Mesenchymal stem cell (in vitro differentiated cells and primary cell): ENCODE data around the gene TRAPPC1. TPM values are rescaled to one million over a fixed set of nuclear protein-coding genes. Genes with fewer than 3 reads are reported as not detected.

ENCODE experiments used
- DNase-seq: peaks from one replicate; pipeline ENCODE4 v3.0.0-alpha.2; 2013
- H2AFZ ChIP-seq: one replicate; pipeline ENCODE4 v1.6.1; 2013; ENCODE audit warnings: low read depth, mild to moderate bottlenecking, control low read depth, inconsistent platforms, low read length, moderate library complexity
- H2AK5ac ChIP-seq: 2 replicates; pipeline ENCODE4 v1.6.1; 2013; ENCODE audit warnings: low read length, moderate library complexity, mild to moderate bottlenecking, inconsistent platforms; ENCODE audit not compliant: severe bottlenecking
- H2BK120ac ChIP-seq: one replicate; pipeline ENCODE4 v1.6.1; 2013; ENCODE audit warnings: low read depth, mild to moderate bottlenecking, inconsistent platforms, low read length, moderate library complexity
- H2BK12ac ChIP-seq, 2 experiments: one replicate each; pipeline ENCODE4 v1.6.1; 2013; ENCODE audit warnings: inconsistent platforms in 2 of 2, low read length in 2 of 2, mild to moderate bottlenecking in 2 of 2, moderate library complexity in 2 of 2, control low read depth in 1 of 2
- H2BK15ac ChIP-seq: one replicate; pipeline ENCODE4 v1.6.1; 2013; ENCODE audit warnings: mild to moderate bottlenecking, low read depth, inconsistent platforms; ENCODE audit not compliant: poor library complexity, severe bottlenecking
- H2BK5ac ChIP-seq: 2 replicates; pipeline ENCODE4 v1.6.1; 2013; ENCODE audit warnings: low read depth, mild to moderate bottlenecking, low read length, control low read depth, inconsistent platforms; ENCODE audit not compliant: poor library complexity, severe bottlenecking
- H3K14ac ChIP-seq, 2 experiments: one replicate each; pipeline ENCODE4 v1.6.1; 2013; ENCODE audit warnings: inconsistent platforms in 2 of 2, low read length in 2 of 2, control low read depth in 1 of 2, mild to moderate bottlenecking in 1 of 2, moderate library complexity in 1 of 2
- H3K18ac ChIP-seq, 2 experiments: one replicate each; pipeline ENCODE4 v1.6.1; 2013; ENCODE audit warnings: inconsistent platforms in 2 of 2, low read length in 2 of 2, control low read depth in 1 of 2, low read depth in 1 of 2, mild to moderate bottlenecking in 1 of 2
- H3K23ac ChIP-seq, 2 experiments: one replicate each; pipeline ENCODE4 v1.6.1; 2013; ENCODE audit warnings: inconsistent platforms in 2 of 2, low read length in 2 of 2, mild to moderate bottlenecking in 2 of 2, moderate library complexity in 2 of 2, control low read depth in 1 of 2
- H3K27ac ChIP-seq: 2 replicates; pipeline ENCODE4 v1.5.1; 2013; ENCODE audit warnings: mild to moderate bottlenecking, moderate library complexity, low read length, control low read depth, inconsistent platforms; ENCODE audit not compliant: poor library complexity, severe bottlenecking
- H3K27me3 ChIP-seq, 2 experiments: 2 replicates each; pipeline versions ENCODE4 v1.6.1 to v1.7.0; 2013; ENCODE audit warnings: low read length in 2 of 2, mild to moderate bottlenecking in 2 of 2, moderate library complexity in 2 of 2, control low read depth in 1 of 2, inconsistent platforms in 1 of 2; ENCODE audit not compliant: control insufficient read depth in 1 of 2, insufficient read depth in 1 of 2
- H3K36me3 ChIP-seq, 2 experiments: 2 replicates each; pipeline versions ENCODE4 v1.6.1 to v1.7.0; 2013; ENCODE audit warnings: low read length in 2 of 2, control low read depth in 1 of 2, inconsistent platforms in 1 of 2, low read depth in 1 of 2, mild to moderate bottlenecking in 1 of 2; ENCODE audit not compliant: insufficient read depth in 2 of 2, control insufficient read depth in 1 of 2
- H3K4ac ChIP-seq, 2 experiments: one replicate each; pipeline ENCODE4 v1.6.1; 2013; ENCODE audit warnings: inconsistent platforms in 2 of 2, low read length in 2 of 2, mild to moderate bottlenecking in 2 of 2, moderate library complexity in 2 of 2, control low read depth in 1 of 2, low read depth in 1 of 2
- H3K4me1 ChIP-seq: 2 replicates; pipeline ENCODE4 v1.6.1; 2013; ENCODE audit warnings: low read depth, low read length, control low read depth; ENCODE audit not compliant: control insufficient read depth, insufficient read depth
- H3K4me2 ChIP-seq: 2 replicates; pipeline ENCODE4 v1.6.1; 2013; ENCODE audit warnings: low read length, mild to moderate bottlenecking, inconsistent platforms; ENCODE audit not compliant: poor library complexity, severe bottlenecking
- H3K4me3 ChIP-seq, 2 experiments: 2 replicates each; pipeline versions ENCODE4 v1.5.1 to v1.7.0; 2013; ENCODE audit warnings: low read length in 2 of 2, mild to moderate bottlenecking in 2 of 2, control low read depth in 1 of 2, low read depth in 1 of 2; ENCODE audit not compliant: insufficient read depth in 1 of 2
- H3K79me1 ChIP-seq: replicated peaks from 2 replicates; pipeline ENCODE4 v1.6.1; 2013; ENCODE audit warnings: mild to moderate bottlenecking, control low read depth, low read length, inconsistent platforms; ENCODE audit not compliant: poor library complexity, severe bottlenecking
- H3K9ac ChIP-seq: 2 replicates; pipeline ENCODE4 v1.7.0; 2013; ENCODE audit warnings: mild to moderate bottlenecking, low read length, moderate library complexity
- H3K9me3 ChIP-seq: 2 replicates; pipeline ENCODE4 v1.7.0; 2013; ENCODE audit warnings: mild to moderate bottlenecking, low read length; ENCODE audit not compliant: control insufficient read depth
- H4K8ac ChIP-seq: one replicate; pipeline ENCODE4 v1.6.1; 2013; ENCODE audit warnings: inconsistent platforms, mild to moderate bottlenecking, low read length, moderate library complexity
- H4K91ac ChIP-seq: one replicate; pipeline ENCODE4 v1.6.1; 2013; ENCODE audit warnings: mild to moderate bottlenecking, low read length, inconsistent platforms
- WGBS: methylation state at CpG from one replicate; pipeline ENCODE4 v1.1.7; 2013; ENCODE audit warnings: mixed read lengths; 5-methylcytosine and 5-hydroxymethylcytosine counted together
- polyA plus RNA-seq, 2 experiments: library from polyadenylated mRNA; stranded (reverse); fragments of 200-250 nt; gene quantifications; one replicate each; pipeline ENCODE4 v1.2.3, GENCODE V29; 2013

TRAPPC1 gene
- polyA plus RNA-seq (2013, experiment 1 of 2), result 267 TPM
- 276 TPM for polyA plus RNA-seq (2013, experiment 2 of 2)

DNA sequence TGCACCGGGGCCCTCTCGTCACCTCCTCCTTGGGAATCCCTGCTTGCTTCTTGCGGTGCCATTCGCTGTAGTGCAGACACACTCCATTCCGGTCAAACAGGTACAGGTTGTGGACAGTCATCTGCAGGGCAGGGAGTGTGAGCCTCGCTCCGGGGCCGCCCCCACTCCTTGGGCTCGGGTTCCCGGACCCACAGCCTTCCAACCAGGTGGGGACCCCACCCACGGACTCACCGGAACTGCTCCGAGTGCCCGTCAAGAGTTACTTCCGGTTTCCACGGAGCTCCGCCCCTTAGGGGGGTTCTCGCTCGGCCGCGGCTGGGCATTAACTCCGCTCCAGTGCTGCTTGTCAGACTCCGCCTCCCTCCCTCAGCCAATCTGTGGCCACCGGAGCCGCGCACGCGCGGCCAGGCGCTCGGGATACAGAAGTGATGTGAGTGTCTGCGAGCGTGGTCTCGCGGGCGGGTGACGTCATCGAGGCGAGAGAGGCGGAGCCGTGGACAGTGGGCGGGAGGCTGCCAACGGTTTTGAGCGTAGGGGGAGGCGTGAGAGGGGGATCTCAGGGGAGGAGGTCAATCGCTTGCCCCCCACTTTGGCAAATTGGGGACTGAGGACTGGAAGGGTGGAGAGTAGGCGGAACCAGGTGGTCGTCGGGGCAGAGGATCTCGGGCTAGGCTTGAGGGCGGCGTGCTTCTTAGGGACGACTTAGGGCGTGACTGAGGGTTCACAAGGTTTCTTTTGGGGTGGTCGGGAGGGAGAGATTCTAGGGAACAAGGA is at the start of gene TRAPPC1, which contains the start of gene CNTROB:
TRAPPC1 (minus strand) TSS at position 238 of the 774 bp plus-strand sequence; CDS start at position 121, 117 bp downstream.
CNTROB (plus strand) TSS at position 498 of the 774 bp plus-strand sequence. CDS start 874 bp downstream, outside the sequence.
- Histone ChIP-seq H2AK5ac (no peak within 1 kb of the TSS), H2BK120ac (no peak within 1 kb of the TSS), H3K4ac (peak within 1 kb of the TSS; percentile 68 to 95), H2BK15ac (peak within 1 kb of the TSS; percentile 26), H4K91ac (peak within 1 kb of the TSS; percentile 86), H3K27me3 (no peaks in the 10 kb centered on the region), H3K4me1 (peaks cover 21% of the 10 kb centered on the region), H3K27ac (peak within 1 kb of the TSS; percentile 37), H3K36me3 (peaks cover 25 to 27% of the 10 kb centered on the region in 2 experiments), H2BK5ac (no peak within 1 kb of the TSS), H3K4me3 (peak within 1 kb of the TSS; percentile 83 to 91), H3K9me3 (no peaks in the 10 kb centered on the region), H3K23ac (peak within 1 kb of the TSS in 1 of 2 experiments; percentile 94), H2AFZ (peak within 1 kb of the TSS; percentile 88), H3K79me1 (peaks cover 39% of the 10 kb centered on the region), H3K9ac (peak within 1 kb of the TSS; percentile 90), H2BK12ac (peak within 1 kb of the TSS in 1 of 2 experiments; percentile 75), H3K14ac (peak within 1 kb of the TSS in 1 of 2 experiments; percentile 100), H3K18ac (peak within 1 kb of the TSS; percentile 85 to 92), H4K8ac (peak within 1 kb of the TSS; percentile 87), H3K4me2 (peak within 1 kb of the TSS; percentile 85)
- peak; percentile 99 for DNase-seq
- under 1% methylated on average over 48 of the region's 55 CpGs for WGBS

- Histone ChIP-seq H2AK5ac (no peak overlapping the region), H2AFZ (no peak overlapping the region), H3K36me3 (no peaks in the 10 kb centered on the region), H3K27me3 (peaks cover 0 to 11% of the 10 kb centered on the region in 2 experiments), H2BK15ac (no peak overlapping the region), H4K8ac (no peak overlapping the region), H3K9me3 (peaks cover 10% of the 10 kb centered on the region), H3K14ac (no peak overlapping the region), H2BK120ac (no peak overlapping the region), H2BK12ac (no peak overlapping the region), H3K18ac (no peak overlapping the region), H3K9ac (no peak overlapping the region), H3K4ac (no peak overlapping the region), H3K23ac (no peak overlapping the region), H3K4me2 (no peak overlapping the region), H2BK5ac (no peak overlapping the region), H3K27ac (no peak overlapping the region), H3K4me1 (peaks cover 2% of the 10 kb centered on the region), H4K91ac (no peak overlapping the region), H3K4me3 (no peak overlapping the region), H3K79me1 (no peaks in the 10 kb centered on the region)
- 92% methylated on average over 5 of the region's 5 CpGs for WGBS
- no peak for DNase-seq
These were observed 46.1 kb upstream of the TRAPPC1 start for GRCh38 chr17:7977805-7978204.

DNA sequence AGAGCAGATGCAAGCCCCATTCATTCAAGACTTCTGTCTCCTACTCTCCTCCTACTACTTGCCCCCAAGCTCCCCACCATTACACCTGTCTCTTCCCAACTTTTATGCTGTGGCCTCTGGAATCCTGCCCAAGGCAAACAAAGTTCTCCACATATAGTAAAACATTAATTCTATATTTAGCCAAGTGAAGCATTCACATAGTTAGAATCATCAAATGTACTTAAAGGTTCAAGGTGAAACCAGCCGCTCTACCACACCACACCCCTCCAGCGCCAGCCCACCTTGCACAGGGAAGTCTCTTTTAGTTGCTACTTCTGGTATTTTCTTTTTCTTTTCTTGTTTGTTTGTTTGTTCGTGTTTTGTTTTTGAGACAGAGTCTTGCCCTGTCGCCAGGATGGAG is 45.3 kb upstream of the TRAPPC1 start:
- 100% methylated on average over 1 of the region's 4 CpGs for WGBS
- DNase-seq, result no peak

GRCh38 chr17:7974638-7975131 is 42.9 kb upstream of the TRAPPC1 start:
- H3K27ac ChIP-seq, result no peak overlapping the region
- H2AFZ ChIP-seq, result no peak overlapping the region
- H2BK120ac ChIP-seq, result no peak overlapping the region
- H2BK5ac ChIP-seq, result no peak overlapping the region
- H3K79me1 ChIP-seq, result no peaks in the 10 kb centered on the region
- no peak overlapping the region for H3K18ac ChIP-seq
- H4K8ac ChIP-seq, result no peak overlapping the region
- H2AK5ac ChIP-seq, result no peak overlapping the region
- H3K4me1 ChIP-seq, result no peaks in the 10 kb centered on the region
- H4K91ac ChIP-seq, result no peak overlapping the region
- peaks cover 0 to 16% of the 10 kb centered on the region in 2 experiments for H3K27me3 ChIP-seq
- no peak overlapping the region for H3K9ac ChIP-seq
- H3K4me3 ChIP-seq, result no peak overlapping the region
- no peak overlapping the region for H2BK12ac ChIP-seq
- H3K14ac ChIP-seq, result no peak overlapping the region
- no peak overlapping the region for H3K4ac ChIP-seq
- no peak overlapping the region for H3K23ac ChIP-seq
- no peak overlapping the region for H2BK15ac ChIP-seq
- H3K4me2 ChIP-seq, result no peak overlapping the region
- H3K36me3 ChIP-seq, result no peaks in the 10 kb centered on the region
- peaks cover 10% of the 10 kb centered on the region for H3K9me3 ChIP-seq
- no peak for DNase-seq

More for the DNA sequence above, 45.3 kb upstream of the TRAPPC1 start:
- Histone ChIP-seq H3K4me1 (no peaks in the 10 kb centered on the region), H3K27me3 (peaks cover 0 to 14% of the 10 kb centered on the region in 2 experiments), H3K4me3 (no peak overlapping the region), H3K9ac (no peak overlapping the region), H3K27ac (no peak overlapping the region), H3K23ac (no peak overlapping the region), H3K14ac (no peak overlapping the region), H3K4ac (no peak overlapping the region), H2BK120ac (no peak overlapping the region), H4K91ac (no peak overlapping the region), H2AK5ac (no peak overlapping the region), H4K8ac (no peak overlapping the region), H3K4me2 (no peak overlapping the region), H2BK5ac (no peak overlapping the region), H3K79me1 (no peaks in the 10 kb centered on the region), H3K18ac (no peak overlapping the region), H2AFZ (no peak overlapping the region), H2BK15ac (no peak overlapping the region), H3K9me3 (peaks cover 10% of the 10 kb centered on the region), H3K36me3 (no peaks in the 10 kb centered on the region), H2BK12ac (no peak overlapping the region)
